KBM-7 (cell line): ENCODE measurements around the gene DPH1.

Source experiments
- DNase-seq: peaks from one replicate; pipeline ENCODE4 v3.0.0-alpha.2; 2015
- in situ Hi-C: fragments of 300-500 bp; cut with MboI; formaldehyde crosslinking; loops from 2 replicates; pipeline ENCODE4 v1.14.3; 2020; ENCODE audit warnings: low sequenced_read_pairs, low pct_unique_long_range_greater_than_20kb, mixed read lengths

DPH1 gene

DNA sequence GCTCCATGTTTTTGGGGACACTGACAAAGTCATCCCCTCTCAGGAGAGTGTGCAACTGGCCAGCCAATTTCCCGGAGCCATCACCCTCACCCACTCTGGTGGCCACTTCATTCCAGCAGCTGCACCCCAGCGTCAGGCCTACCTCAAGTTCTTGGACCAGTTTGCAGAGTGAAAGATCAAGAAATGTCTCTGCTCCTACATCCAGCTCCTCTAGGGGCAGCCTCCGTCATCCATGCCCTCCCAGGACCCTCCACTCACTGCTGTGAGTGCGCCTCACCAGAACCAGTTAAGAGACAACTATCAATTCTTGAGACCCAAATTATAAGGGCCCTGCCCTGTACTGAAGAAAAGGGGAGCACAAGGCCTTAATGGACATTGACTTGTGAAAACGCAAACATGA, 13.0 kb downstream of the DPH1 start:
- DNase-seq: no peak
- in situ Hi-C loops: no loop called here

GRCh38 chr17:2043785-2044184, 13.8 kb downstream of the DPH1 start:
- in situ Hi-C loops: no loop called here

DNA sequence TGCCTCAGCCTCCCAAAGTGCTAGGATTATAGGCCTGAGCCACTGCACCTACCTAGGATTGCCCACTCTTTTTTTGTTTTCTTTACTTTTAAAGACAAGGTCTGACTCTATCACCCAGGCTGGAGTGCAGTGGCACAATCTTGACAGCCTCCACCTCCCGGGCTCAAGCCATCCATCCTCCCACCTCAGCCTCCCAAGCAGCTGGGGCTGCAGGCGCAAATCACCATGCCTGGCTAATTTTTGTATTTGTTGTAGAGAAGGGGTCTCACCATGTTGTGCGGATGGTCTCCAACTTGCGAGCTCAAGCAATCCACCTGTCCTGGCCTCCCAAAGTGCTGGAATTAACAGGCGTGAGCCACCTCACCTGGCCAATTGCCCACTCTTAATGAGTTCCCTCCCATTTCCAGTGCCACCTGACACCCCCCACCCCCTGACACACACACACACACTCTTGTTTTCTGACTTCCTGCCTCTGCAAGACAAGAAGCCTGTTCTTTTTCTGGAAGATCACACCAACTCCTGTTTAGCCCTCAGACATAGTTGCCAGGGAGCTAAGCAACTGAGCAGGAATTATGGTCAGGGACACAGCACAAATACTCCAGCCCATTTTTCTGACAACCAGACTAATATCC, 14.4 kb downstream of the DPH1 start:
- in situ Hi-C loops: no loop called here

More at GRCh38 chr17:2043785-2044184, 13.8 kb downstream of the DPH1 start:
- DNase-seq: no peak

GRCh38 chr17:2047590-2047989, 17.6 kb downstream of the DPH1 start:
- in situ Hi-C loops: no loop called here
- DNase-seq: no peak

More for the DNA sequence above, 14.4 kb downstream of the DPH1 start:
- no peak for DNase-seq

DNA sequence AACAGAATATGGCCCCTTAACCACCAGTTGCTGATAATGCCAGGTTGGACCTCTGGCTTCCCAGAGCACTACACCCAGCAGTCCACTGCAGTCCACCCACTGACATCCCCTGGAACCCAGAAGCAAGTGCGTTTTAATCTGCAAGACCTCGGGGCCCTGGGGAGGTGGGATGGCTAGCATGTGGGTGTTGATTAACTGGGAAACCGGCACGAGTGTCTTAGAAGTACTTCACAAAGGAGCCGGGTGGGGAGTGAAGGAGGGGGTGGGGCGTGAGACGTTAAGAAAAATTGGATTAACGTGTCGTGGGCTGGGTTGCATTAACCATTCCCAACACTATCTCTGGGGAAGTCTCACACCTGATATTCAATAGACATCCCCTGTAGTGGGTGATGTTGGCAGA, 18.9 kb downstream of the DPH1 start:
- DNase-seq: no peak
- in situ Hi-C loops: no loop called here

- DNase-seq: peak; percentile 68
- in situ Hi-C loops: loop anchor here (25.0 kb wide), 1 partner anchor 188 kb away; no protein-coding TSS in a partner anchor
Measured at GRCh38 chr17:2049333-2050299, 19.7 kb downstream of the DPH1 start.

- DNase-seq: no peak
- in situ Hi-C loops: loop anchor here (25.0 kb wide), 1 partner anchor 187 kb away; no protein-coding TSS in a partner anchor
Measured at GRCh38 chr17:2050300-2051060, 20.5 kb downstream of the DPH1 start.

- DNase-seq: no peak
- in situ Hi-C loops: loop anchor here (25.0 kb wide), 1 partner anchor 186 kb away; no protein-coding TSS in a partner anchor
Measured at GRCh38 chr17:2051061-2051932, 21.3 kb downstream of the DPH1 start.

- in situ Hi-C loops: loop anchor here (25.0 kb wide), 1 partner anchor 185 kb away; no protein-coding TSS in a partner anchor
Measured at GRCh38 chr17:2051933-2052559, 22.1 kb downstream of the DPH1 start.

DNA sequence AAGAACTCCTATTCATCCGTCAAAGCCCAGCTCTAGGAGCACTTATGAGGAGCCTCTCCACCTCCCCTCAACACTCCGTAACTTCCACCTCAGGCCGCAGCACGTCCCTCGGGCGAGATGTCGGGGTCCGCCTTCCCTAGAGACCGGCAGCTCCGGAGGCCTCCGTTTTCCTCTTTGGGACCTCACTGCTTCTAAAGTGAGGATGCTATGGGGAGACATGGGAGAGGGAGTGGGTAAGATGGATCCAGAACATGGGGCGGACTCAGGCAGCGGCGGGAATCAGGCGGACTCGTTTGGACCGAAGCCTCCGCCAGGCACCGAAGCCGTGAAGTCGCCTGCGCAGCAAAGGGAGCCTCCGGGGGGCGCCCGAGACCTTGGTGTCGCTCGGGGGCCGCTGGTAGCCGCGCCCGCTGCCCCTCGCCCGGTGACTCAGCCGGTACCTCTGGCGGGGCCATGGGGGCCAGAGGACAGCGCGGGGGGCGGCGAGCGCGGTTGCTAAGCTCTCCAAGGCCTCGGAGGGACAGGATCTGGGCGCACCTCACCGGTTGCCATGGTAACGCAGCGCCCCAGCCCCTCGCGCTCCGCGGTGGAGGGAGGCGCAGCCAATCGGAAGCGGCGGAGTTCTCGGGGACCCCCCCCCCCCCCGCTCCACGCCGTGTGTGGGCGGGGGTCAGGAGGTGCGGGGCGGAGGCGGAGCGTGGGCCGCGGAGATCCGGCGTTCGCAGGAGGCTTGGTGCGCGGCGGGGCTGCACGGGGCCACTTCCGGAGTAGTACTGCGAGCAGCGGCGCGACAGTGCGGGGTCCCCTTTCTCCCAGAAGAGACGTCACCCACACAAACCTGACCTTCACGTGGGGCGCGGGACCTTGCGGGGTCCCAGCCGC, 23.7 kb downstream of the DPH1 start:
- in situ Hi-C loops: loop anchor here (25.0 kb wide), 1 partner anchor 184 kb away; no protein-coding TSS in a partner anchor
- peak; percentile 72 for DNase-seq

More at GRCh38 chr17:2051933-2052559, 22.1 kb downstream of the DPH1 start:
- DNase-seq: no peak

DNA sequence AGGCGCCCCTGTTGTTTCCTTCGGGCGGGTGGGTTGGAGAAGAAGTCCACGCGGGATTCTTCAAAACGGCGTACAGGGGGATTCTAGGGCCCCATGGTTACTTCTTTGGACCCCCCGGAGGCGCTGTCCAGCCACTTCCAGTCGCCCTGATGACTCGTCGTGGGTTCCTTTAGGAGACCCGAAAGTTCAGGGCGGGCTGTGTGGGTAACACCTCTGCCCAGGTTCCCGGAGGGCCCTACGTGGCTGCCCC, 24.2 kb downstream of the DPH1 start:
- in situ Hi-C loops: loop anchor here (25.0 kb wide), 1 partner anchor 183 kb away; no protein-coding TSS in a partner anchor

DNA sequence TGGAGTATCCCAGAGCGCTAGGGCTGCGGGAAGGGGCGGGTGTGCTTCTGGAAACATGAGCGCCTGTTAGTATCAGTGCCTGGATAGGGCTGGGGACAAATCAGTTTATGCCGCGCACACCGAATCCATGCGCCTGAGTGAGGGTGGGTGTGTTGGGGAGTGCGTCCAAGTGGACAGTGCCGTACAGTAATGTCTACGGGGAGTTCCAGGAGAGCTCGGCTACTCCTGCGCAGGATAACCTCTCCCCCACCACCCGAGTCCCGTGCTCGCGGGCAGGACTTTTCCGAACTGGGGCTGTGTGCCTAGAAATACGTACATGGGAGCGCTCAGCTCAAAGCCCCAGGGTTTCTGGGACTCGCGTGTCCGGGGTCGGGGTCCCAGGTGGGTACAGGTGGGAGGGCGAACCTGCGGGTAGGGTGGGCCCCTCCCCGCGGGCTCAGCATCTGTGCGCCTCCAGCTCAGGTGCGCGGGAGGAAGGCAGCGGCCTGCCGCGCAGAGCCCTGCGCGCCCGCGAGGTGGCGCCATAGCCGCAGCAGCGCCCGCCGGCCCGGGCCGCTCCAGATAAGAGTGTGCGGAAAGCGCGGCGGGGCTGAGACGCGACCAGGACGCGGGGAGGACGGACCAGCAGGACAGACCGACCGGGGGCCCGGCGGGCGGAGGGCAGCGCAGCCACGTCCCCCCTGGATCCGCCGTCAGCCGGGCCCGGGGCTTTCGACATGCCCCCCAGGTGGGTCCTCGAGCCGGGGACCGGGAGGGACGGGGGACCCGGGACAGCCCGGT, 24.7 kb downstream of the DPH1 start, which contains the start of gene HIC1:
HIC1 (plus strand) TSS at position 592 of the 780 bp plus-strand sequence. CDS start 1,588 bp downstream, outside the sequence.
- in situ Hi-C loops: loop anchor here (25.0 kb wide), 1 partner anchor 183 kb away; no protein-coding TSS in a partner anchor
- DNase-seq: peak; percentile 87

More for the DNA sequence above, 24.2 kb downstream of the DPH1 start:
- no peak for DNase-seq

DNA sequence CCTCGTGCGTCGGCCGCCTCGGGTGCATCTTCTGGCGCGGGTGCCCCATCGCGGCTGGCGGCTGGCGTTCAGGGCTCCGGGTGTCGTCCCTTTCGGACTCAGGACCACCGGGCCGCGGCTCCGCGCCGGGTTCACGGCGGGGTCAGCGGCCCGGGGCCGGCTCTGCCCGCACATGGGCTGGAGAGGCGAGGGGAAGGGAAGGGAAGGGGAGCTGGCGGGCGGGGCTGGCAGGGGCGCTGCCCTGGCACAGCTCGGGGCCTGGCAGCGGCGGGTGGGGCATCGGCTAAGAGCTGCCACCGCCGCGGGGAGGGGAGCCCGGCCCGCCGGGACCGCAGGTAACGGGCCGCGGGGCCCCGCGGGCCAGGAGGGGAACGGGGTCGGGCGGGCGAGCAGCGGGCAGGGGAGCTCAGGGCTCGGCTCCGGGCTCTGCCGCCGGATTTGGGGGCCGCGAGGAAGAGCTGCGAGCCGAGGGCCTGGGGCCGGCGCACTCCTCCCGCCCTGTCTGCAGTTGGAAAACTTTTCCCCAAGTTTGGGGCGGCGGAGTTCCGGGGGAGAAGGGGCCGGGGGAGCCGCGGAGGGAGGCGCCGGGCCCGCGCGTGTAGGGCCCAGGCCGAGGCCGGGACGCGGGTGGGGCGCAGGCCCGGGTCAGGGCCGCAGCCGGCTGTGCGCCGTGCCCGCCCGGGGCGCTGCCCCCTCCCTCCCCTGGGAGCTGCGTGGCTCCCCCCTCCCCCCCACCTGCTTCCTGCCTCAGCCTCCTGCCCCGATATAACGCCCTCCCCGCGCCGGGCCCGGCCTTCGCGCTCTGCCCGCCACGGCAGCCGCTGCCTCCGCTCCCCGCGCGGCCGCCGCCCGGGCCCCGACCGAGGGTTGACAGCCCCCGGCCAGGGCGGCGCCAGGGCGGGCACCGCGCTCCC, 25.6 kb downstream of the DPH1 start:
- in situ Hi-C loops: loop anchor here (25.0 kb wide), 1 partner anchor 182 kb away; no protein-coding TSS in a partner anchor
- no peak for DNase-seq

DNA sequence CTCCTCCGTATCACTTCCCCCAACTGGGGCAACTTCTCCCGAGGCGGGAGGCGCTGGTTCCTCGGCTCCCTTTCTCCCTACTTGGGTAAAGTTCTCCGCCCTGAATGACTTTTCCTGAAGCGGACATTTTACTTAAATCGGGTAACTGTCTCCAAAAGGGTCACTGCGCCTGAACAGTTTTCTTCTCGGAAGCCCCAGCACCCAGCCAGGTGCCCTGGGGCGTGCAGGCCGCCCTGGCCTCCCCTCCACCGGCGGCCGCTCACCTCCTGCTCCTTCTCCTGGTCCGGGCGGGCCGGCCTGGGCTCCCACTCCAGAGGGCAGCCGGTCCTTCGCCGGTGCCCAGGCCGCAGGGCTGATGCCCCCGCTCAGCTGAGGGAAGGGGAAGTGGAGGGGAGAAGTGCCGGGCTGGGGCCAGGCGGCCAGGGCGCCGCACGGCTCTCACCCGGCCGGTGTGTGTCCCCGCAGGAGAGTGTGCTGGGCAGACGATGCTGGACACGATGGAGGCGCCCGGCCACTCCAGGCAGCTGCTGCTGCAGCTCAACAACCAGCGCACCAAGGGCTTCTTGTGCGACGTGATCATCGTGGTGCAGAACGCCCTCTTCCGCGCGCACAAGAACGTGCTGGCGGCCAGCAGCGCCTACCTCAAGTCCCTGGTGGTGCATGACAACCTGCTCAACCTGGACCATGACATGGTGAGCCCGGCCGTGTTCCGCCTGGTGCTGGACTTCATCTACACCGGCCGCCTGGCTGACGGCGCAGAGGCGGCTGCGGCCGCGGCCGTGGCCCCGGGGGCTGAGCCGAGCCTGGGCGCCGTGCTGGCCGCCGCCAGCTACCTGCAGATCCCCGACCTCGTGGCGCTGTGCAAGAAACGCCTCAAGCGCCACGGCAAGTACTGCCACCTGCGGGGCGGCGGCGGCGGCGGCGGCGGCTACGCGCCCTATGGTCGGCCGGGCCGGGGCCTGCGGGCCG, 26.5 kb downstream of the DPH1 start:
- in situ Hi-C loops: loop anchor here (25.0 kb wide), 1 partner anchor 181 kb away; no protein-coding TSS in a partner anchor
- DNase-seq: no peak
